Cardiac muscle cell (in vitro differentiated cells and primary cell): Measurements from ENCODE around the gene ADH7. TPM values are rescaled to one million over a fixed set of nuclear protein-coding genes. Genes with fewer than 3 reads are reported as not detected.

Experiments
- polyA plus RNA-seq: library from polyadenylated mRNA; unstranded; fragments of >200 nt; fragmentation: Nextera tagmentation; extraction: Ambion mirVana; gene quantifications from 2 replicates; pipeline ENCODE4 v1.2.1, GENCODE V29; 2016
- total RNA-seq: library from RNA; depleted of rRNA; stranded (reverse); fragments of >200 nt; gene quantifications from 2 replicates; pipeline ENCODE4 v1.2.3, GENCODE V29; 2016

The ADH7 gene
- total and polyA plus RNA-seq, 2 experiments from 2014 or later = not detected

Other genes with a start within 250 kb of the ADH7 start
- not detected in 2 replicates for gene ADH6, start 216.1 kb downstream of the ADH7 start, total RNA-seq
- 0.72 TPM in 1 of 2 replicates, not detected in the other for gene ADH6, start 216.1 kb downstream of the ADH7 start, polyA plus RNA-seq
- not detected in 2 replicates for gene ADH1A, start 144.4 kb downstream of the ADH7 start, total RNA-seq
- gene ADH1A, start 144.4 kb downstream of the ADH7 start, polyA plus RNA-seq = not detected in 2 replicates
- not detected in 2 replicates for gene ADH1B, start 113.9 kb downstream of the ADH7 start, total RNA-seq
- gene ADH1B, start 113.9 kb downstream of the ADH7 start, polyA plus RNA-seq = not detected in 2 replicates
- gene ADH1C, start 82.6 kb downstream of the ADH7 start, total RNA-seq = not detected in 2 replicates
- gene ADH1C, start 82.6 kb downstream of the ADH7 start, polyA plus RNA-seq = not detected in 2 replicates
- gene C4orf17, start 75.7 kb upstream of the ADH7 start, total RNA-seq = not detected in 2 replicates
- gene C4orf17, start 75.7 kb upstream of the ADH7 start, polyA plus RNA-seq = not detected in 2 replicates
- 4.9 and 7.5 TPM in 2 replicates for gene TRMT10A, start 128.7 kb upstream of the ADH7 start, total RNA-seq
- 6.5 and 10.3 TPM in 2 replicates for gene TRMT10A, start 128.7 kb upstream of the ADH7 start, polyA plus RNA-seq
- gene MTTP, start 139.5 kb upstream of the ADH7 start, total RNA-seq = 0.69 and 2.5 TPM in 2 replicates
- gene MTTP, start 139.5 kb upstream of the ADH7 start, polyA plus RNA-seq = 2.0 and 2.1 TPM in 2 replicates
- 0.06 and 0.07 TPM in 2 replicates for gene C4orf54, start 222.5 kb upstream of the ADH7 start, total RNA-seq
- gene C4orf54, start 222.5 kb upstream of the ADH7 start, polyA plus RNA-seq = not detected in 2 replicates